GM12801 (cell line): ENCODE results near the gene DGAT2L6.

Experiments used
- CTCF ChIP-seq: IDR thresholded peaks from one replicate; pipeline ENCODE4 v1.5.1; 2011; ENCODE audit warnings: control low read depth; ENCODE audit not compliant: insufficient read length; ENCODE audit errors: extremely low read depth

DGAT2L6 gene

GRCh38 chrX:70240751-70241150 is 63.5 kb downstream of the DGAT2L6 start:
- TF ChIP-seq CTCF = no peak

- no peak for TF ChIP-seq CTCF
These were observed 64.2 kb downstream of the DGAT2L6 start for GRCh38 chrX:70241501-70241900.

GRCh38 chrX:70244881-70245280 is 67.6 kb downstream of the DGAT2L6 start:
- TF ChIP-seq CTCF = no peak

DNA sequence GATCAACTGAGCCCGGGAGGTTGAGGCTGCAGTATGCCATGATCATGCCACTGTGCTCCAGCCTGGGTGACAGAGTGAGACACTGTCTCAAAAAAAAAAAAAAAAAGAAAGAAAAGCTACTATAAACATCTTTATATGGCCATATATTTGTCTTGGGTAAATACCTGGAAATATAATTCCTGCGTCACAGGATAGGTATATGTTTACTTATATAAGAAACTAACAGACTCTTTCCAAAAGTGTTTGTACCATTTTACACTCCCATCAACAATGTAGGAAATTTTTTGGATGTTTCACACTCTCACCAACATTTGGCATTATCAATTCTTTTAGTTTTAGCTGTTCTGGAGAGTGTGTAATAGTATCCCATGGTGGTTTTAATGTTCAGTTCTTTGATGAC is 70.0 kb downstream of the DGAT2L6 start:
- TF ChIP-seq CTCF = no peak

GRCh38 chrX:70252491-70252890 is 75.2 kb downstream of the DGAT2L6 start:
- TF ChIP-seq CTCF = no peak

- no peak for TF ChIP-seq CTCF
These were observed 76.2 kb downstream of the DGAT2L6 start for GRCh38 chrX:70253377-70254062.

GRCh38 chrX:70254063-70254400 is 76.7 kb downstream of the DGAT2L6 start:
- TF ChIP-seq CTCF = no peak
